Lung (tissue), 12 donors: Measurements from ENCODE around the gene PRG3. TPM values are rescaled to one million over a fixed set of nuclear protein-coding genes. Genes with fewer than 3 reads are reported as not detected.

Experiments
- ATAC-seq: fragments of 200-7000 bp; cut with Tn5 transposase; one replicate; pipeline ENCODE4 v1.9.1; 2020; ENCODE audit warnings: moderate number of reproducible peaks; ENCODE audit not compliant: insufficient read depth, low FRiP score
- DNase-seq, 3 donors: peaks; one replicate each; pipeline ENCODE4 v3.0.0-alpha.2; 2013 to 2017
- H3K27ac ChIP-seq, 2 donors: one replicate each; pipeline ENCODE4 v1.5.1; 2013; ENCODE audit warnings: mild to moderate bottlenecking in 2 of 2, moderate library complexity in 2 of 2, control low read depth in 1 of 2, inconsistent platforms in 1 of 2, low read depth in 1 of 2, low read length in 1 of 2
- H3K27me3 ChIP-seq, 3 donors: one replicate each; pipeline ENCODE4 v1.5.1; 2013; ENCODE audit warnings: low read length in 2 of 3; ENCODE audit not compliant: control insufficient read depth in 3 of 3, insufficient read depth in 3 of 3
- H3K36me3 ChIP-seq, 4 donors: one replicate each; pipeline ENCODE4 v1.5.1; 2013; ENCODE audit warnings: low read length in 4 of 4, mild to moderate bottlenecking in 1 of 4, moderate library complexity in 1 of 4; ENCODE audit not compliant: control insufficient read depth in 4 of 4, insufficient read depth in 4 of 4
- H3K4me1 ChIP-seq, 5 donors: one replicate each; pipeline ENCODE4 v1.5.1; 2013; ENCODE audit warnings: low read length in 5 of 5, mild to moderate bottlenecking in 2 of 5, moderate library complexity in 1 of 5; ENCODE audit not compliant: control insufficient read depth in 5 of 5, insufficient read depth in 5 of 5
- H3K4me3 ChIP-seq: one replicate; pipeline ENCODE4 v1.5.1; 2013; ENCODE audit warnings: mild to moderate bottlenecking, control low read depth, moderate library complexity
- H3K9ac ChIP-seq, 2 donors: one replicate each; pipeline ENCODE4 v1.5.1; 2013; ENCODE audit warnings: low read length in 2 of 2, control low read depth in 1 of 2; ENCODE audit not compliant: insufficient read depth in 1 of 2
- H3K9me3 ChIP-seq, 4 donors: one replicate each; pipeline ENCODE4 v1.5.1; 2013; ENCODE audit warnings: low read length in 3 of 4, mild to moderate bottlenecking in 1 of 4, moderate library complexity in 1 of 4; ENCODE audit not compliant: control insufficient read depth in 4 of 4, insufficient read depth in 3 of 4
- CTCF ChIP-seq: IDR thresholded peaks from 2 replicates; pipeline ENCODE4 v1.5.1; 2012; ENCODE audit warnings: mild to moderate bottlenecking; ENCODE audit errors: control extremely low read depth, extremely low read depth
- WGBS, 2 donors: extraction: QIAGEN DNeasy Blood & Tissue Kit; methylation state at CpG; one replicate each; pipeline ENCODE4 v1.1.7; 2013; 5-methylcytosine and 5-hydroxymethylcytosine counted together
- polyA plus RNA-seq, 2 donors: library from polyadenylated mRNA; stranded (reverse); fragments of 200-250 nt; gene quantifications; one replicate each; pipeline ENCODE4 v1.2.1, GENCODE V29; 2013
- total RNA-seq, 2 donors: library from RNA; depleted of rRNA in 1 of 2; stranded (reverse); fragments of >200 nt in 1 of 2; gene quantifications; one replicate each; pipeline ENCODE4 v1.2.1, GENCODE V29; 2014 to 2021
- donor health status: control.
- donor health status: control.
- donor health status: Bipolar disorder and iron deficiency.
- donor health status: healthy.
- donor health status: DM: yes; HTN: yes; CAD: no.

PRG3 gene
- total and polyA plus RNA-seq, 4 donors, result 0.63 to 1.4 TPM; not detected in 2

GRCh38 chr11:57402188-57403002 is 21.4 kb upstream of the PRG3 start:
- no peak for ATAC-seq
- DNase-seq, result no peak
- no peak overlapping the region for H3K9ac ChIP-seq
- peaks cover 0 to 12% (median 0%) of the 10 kb centered on the region in 5 donors for H3K4me1 ChIP-seq
- no peak for TF ChIP-seq CTCF
- H3K36me3 ChIP-seq, result peaks cover 0 to 9% (median 4%) of the 10 kb centered on the region in 4 donors
- WGBS, 2 donors, result 61 to 73% methylated on average over 6 of the region's 6 CpGs
- no peak overlapping the region for H3K27ac ChIP-seq
- H3K9me3 ChIP-seq, result no peaks in the 10 kb centered on the region
- H3K4me3 ChIP-seq, result no peak overlapping the region
- no peaks in the 10 kb centered on the region for H3K27me3 ChIP-seq

- Histone ChIP-seq H3K9ac (no peak overlapping the region), H3K9me3 (no peaks in the 10 kb centered on the region), H3K36me3 (no peaks in the 10 kb centered on the region), H3K27ac (no peak overlapping the region), H3K4me1 (no peaks in the 10 kb centered on the region), H3K27me3 (peaks cover 0 to 2% (median 0%) of the 10 kb centered on the region in 3 donors), H3K4me3 (no peak overlapping the region)
- 92 to 93% methylated on average over 4 of the region's 4 CpGs for WGBS, 2 donors
- ATAC-seq (no peak), DNase-seq (no peak)
- no peak for TF ChIP-seq CTCF
Measured at GRCh38 chr11:57399972-57400578, 19.1 kb upstream of the PRG3 start.

- DNase-seq, result no peak
- Histone ChIP-seq H3K4me3 (no peak overlapping the region), H3K4me1 (no peaks in the 10 kb centered on the region), H3K27me3 (peaks cover 0 to 4% (median 0%) of the 10 kb centered on the region in 3 donors), H3K27ac (no peak overlapping the region), H3K9me3 (no peaks in the 10 kb centered on the region), H3K36me3 (no peaks in the 10 kb centered on the region), H3K9ac (no peak overlapping the region)
- ATAC-seq, result no peak
- no peak for TF ChIP-seq CTCF
- WGBS, 2 donors, result 72 to 74% methylated on average over 5 of the region's 5 CpGs
Measured at GRCh38 chr11:57399221-57399620, 18.3 kb upstream of the PRG3 start.
